Mesothelial cell of epicardium (in vitro differentiated cells): Measurements from ENCODE around the gene MAFB. TPM values are rescaled to one million over a fixed set of nuclear protein-coding genes. Genes with fewer than 3 reads are reported as not detected.

Experiments
- DNase-seq, 2 experiments: peaks; one replicate each; pipeline ENCODE4 v3.0.0; 2021; ENCODE audit warnings: low spot score in 2 of 2; ENCODE audit not compliant: unreplicated experiment in 2 of 2
- H3K27ac Mint-ChIP-seq: 2 replicates; pipeline ENCODE4 v1.8.0; 2021; ENCODE audit warnings: mixed read lengths
- H3K27me3 Mint-ChIP-seq: 2 replicates; pipeline ENCODE4 v1.8.0; 2021; ENCODE audit warnings: low read depth, mixed read lengths
- H3K36me3 Mint-ChIP-seq: 2 replicates; pipeline ENCODE4 v1.8.0; 2021; ENCODE audit warnings: mixed read lengths
- H3K4me1 Mint-ChIP-seq: 2 replicates; pipeline ENCODE4 v1.8.0; 2021; ENCODE audit warnings: mixed read lengths
- H3K4me3 Mint-ChIP-seq: 2 replicates; pipeline ENCODE4 v1.8.0; 2021; ENCODE audit warnings: mild to moderate bottlenecking, moderate library complexity, mixed read lengths
- H3K9me3 Mint-ChIP-seq: 2 replicates; pipeline ENCODE4 v1.8.0; 2021; ENCODE audit warnings: mixed read lengths
- CTCF ChIP-seq: fragments of 200-600 bp; sonication (generic); IDR thresholded peaks from one replicate; pipeline ENCODE4 v1.5.0; 2021; ENCODE audit warnings: antibody characterized with exemption; ENCODE audit not compliant: unreplicated experiment
- total RNA-seq: library from RNA; stranded (reverse); gene quantifications from 3 replicates; pipeline ENCODE4 v1.2.1, GENCODE V29; 2021

The MAFB gene
- total RNA-seq, 1 donor from 2014 or later: 11.1 TPM

- H3K9me3 Mint-ChIP-seq: no peaks in the 10 kb centered on the region
- TF ChIP-seq CTCF: no peak
- no peak overlapping the region for H3K27ac Mint-ChIP-seq
- no peak overlapping the region for H3K4me3 Mint-ChIP-seq
- peaks cover 19% of the 10 kb centered on the region for H3K4me1 Mint-ChIP-seq
- no peaks in the 10 kb centered on the region for H3K27me3 Mint-ChIP-seq
- no peaks in the 10 kb centered on the region for H3K36me3 Mint-ChIP-seq
- DNase-seq: no peak
Observed at GRCh38 chr20:40652441-40652987, 36.5 kb downstream of the MAFB start.

GRCh38 chr20:40651151-40651550 lies 37.9 kb downstream of the MAFB start:
- Mint-ChIP-seq H3K9me3 (no peaks in the 10 kb centered on the region), H3K27me3 (no peaks in the 10 kb centered on the region), H3K4me3 (no peak overlapping the region), H3K36me3 (no peaks in the 10 kb centered on the region), H3K4me1 (peaks cover 26% of the 10 kb centered on the region), H3K27ac (peak overlapping the region; percentile 62)
- TF ChIP-seq CTCF: no peak
- DNase-seq: no peak

GRCh38 chr20:40650707-40651106 lies 38.3 kb downstream of the MAFB start:
- no peaks in the 10 kb centered on the region for H3K36me3 Mint-ChIP-seq
- no peak overlapping the region for H3K4me3 Mint-ChIP-seq
- H3K4me1 Mint-ChIP-seq: peaks cover 28% of the 10 kb centered on the region
- no peaks in the 10 kb centered on the region for H3K9me3 Mint-ChIP-seq
- no peaks in the 10 kb centered on the region for H3K27me3 Mint-ChIP-seq
- TF ChIP-seq CTCF: no peak
- DNase-seq: no peak
- H3K27ac Mint-ChIP-seq: no peak overlapping the region

GRCh38 chr20:40648210-40649072 lies 40.6 kb downstream of the MAFB start:
- no peak for TF ChIP-seq CTCF
- no peaks in the 10 kb centered on the region for H3K9me3 Mint-ChIP-seq
- no peak overlapping the region for H3K4me3 Mint-ChIP-seq
- no peaks in the 10 kb centered on the region for H3K27me3 Mint-ChIP-seq
- no peaks in the 10 kb centered on the region for H3K36me3 Mint-ChIP-seq
- H3K27ac Mint-ChIP-seq: no peak overlapping the region
- peaks cover 27% of the 10 kb centered on the region for H3K4me1 Mint-ChIP-seq
- no peak for DNase-seq

GRCh38 chr20:40646813-40647212 lies 42.2 kb downstream of the MAFB start:
- Mint-ChIP-seq H3K4me3 (no peak overlapping the region), H3K4me1 (peaks cover 21% of the 10 kb centered on the region), H3K27ac (no peak overlapping the region), H3K9me3 (no peaks in the 10 kb centered on the region), H3K36me3 (no peaks in the 10 kb centered on the region), H3K27me3 (no peaks in the 10 kb centered on the region)
- DNase-seq: no peak
- no peak for TF ChIP-seq CTCF
